ENCODE measurements around the gene EXOG.

DNA sequence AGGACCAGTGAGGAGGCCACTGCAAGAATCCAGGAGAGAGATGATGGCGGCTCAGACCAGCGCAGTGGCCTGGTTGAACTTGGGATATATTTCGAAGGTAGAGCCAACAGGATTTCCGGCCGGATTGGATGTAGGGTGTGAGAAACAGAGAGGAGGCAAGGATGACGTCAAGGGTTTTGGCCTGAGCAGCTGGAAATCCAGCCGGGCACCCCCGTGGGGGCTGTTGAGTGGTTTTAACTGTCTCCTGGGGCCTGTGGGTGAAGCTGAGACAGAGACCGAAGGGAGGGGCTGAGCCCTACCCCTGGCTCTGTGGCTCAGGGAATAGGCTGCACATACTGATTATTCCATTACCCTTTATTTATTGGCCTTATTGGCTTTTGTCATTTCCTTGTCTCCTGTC, 45.7 kb downstream of the EXOG start:
- TF ChIP-seq, protein P1, sequence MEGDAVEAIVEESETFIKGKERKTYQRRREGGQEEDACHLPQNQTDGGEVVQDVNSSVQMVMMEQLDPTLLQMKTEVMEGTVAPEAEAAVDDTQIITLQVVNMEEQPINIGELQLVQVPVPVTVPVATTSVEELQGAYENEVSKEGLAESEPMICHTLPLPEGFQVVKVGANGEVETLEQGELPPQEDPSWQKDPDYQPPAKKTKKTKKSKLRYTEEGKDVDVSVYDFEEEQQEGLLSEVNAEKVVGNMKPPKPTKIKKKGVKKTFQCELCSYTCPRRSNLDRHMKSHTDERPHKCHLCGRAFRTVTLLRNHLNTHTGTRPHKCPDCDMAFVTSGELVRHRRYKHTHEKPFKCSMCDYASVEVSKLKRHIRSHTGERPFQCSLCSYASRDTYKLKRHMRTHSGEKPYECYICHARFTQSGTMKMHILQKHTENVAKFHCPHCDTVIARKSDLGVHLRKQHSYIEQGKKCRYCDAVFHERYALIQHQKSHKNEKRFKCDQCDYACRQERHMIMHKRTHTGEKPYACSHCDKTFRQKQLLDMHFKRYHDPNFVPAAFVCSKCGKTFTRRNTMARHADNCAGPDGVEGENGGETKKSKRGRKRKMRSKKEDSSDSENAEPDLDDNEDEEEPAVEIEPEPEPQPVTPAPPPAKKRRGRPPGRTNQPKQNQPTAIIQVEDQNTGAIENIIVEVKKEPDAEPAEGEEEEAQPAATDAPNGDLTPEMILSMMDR (IDR thresholded peaks at IDR 0.05 in 8 of 11, conservative IDR thresholded peaks at IDR 0.05 in 3 of 11): no peak
- TF ChIP-seq POLR2A (IDR thresholded peaks at IDR 0.05): no peak
- TF ChIP-seq POLR2AphosphoS5 (IDR thresholded peaks at IDR 0.05): no peak

All from spleen (tissue), 7 donors.